Measurements from ENCODE around the gene TSG101.

TSG101 gene

GRCh38 chr11:18455686-18456372 lies 70.9 kb downstream of the TSG101 start, which contains the start of gene LDHAL6A:
Gene LDHAL6A (plus strand): TSS chr11:18455856. CDS start chr11:18456681, 825 bp downstream.
- intact Hi-C loops (cut with DNase I): no loop called here
- no peak for DNase-seq

- DNase-seq: no peak
- intact Hi-C loops (cut with DNase I): no loop called here
Observed at GRCh38 chr11:18452927-18453326, 73.8 kb downstream of the TSG101 start.

- intact Hi-C loops (cut with DNase I): no loop called here
- no peak for DNase-seq
Observed at GRCh38 chr11:18449251-18449650, 77.5 kb downstream of the TSG101 start.

GRCh38 chr11:18438691-18439090 lies 88.1 kb downstream of the TSG101 start:
- DNase-seq: no peak
- intact Hi-C loops (cut with DNase I): no loop called here
